Heart left ventricle (tissue), 16 donors: ENCODE results near the gene NFKBIE. TPM values are rescaled to one million over a fixed set of nuclear protein-coding genes. Genes with fewer than 3 reads are reported as not detected.

ENCODE experiments used
- ATAC-seq, 4 donors: fragments of 200-7000 bp; cut with Tn5 transposase; one replicate each; pipeline ENCODE4 v1.9.1; 2020 to 2022; ENCODE audit warnings: moderate library complexity in 4 of 4, mild to moderate bottlenecking in 3 of 4, moderate number of reproducible peaks in 1 of 4
- DNase-seq, 5 donors: peaks; one replicate each; pipeline ENCODE4 v3.0.0-alpha.2; 2020
- H3K27ac ChIP-seq, 12 donors: fragments of 200-600 bp; sonication (generic) in 4 of 12; one replicate each; pipeline versions ENCODE4 v1.5.0 to v1.8.0; 2016 to 2022; ENCODE audit warnings: mild to moderate bottlenecking in 2 of 12
- H3K27me3 ChIP-seq, 9 donors: fragments of 200-600 bp; sonication (generic) in 2 of 9; one replicate each; pipeline versions ENCODE4 v1.5.1 to v1.8.0; 2016 to 2022; ENCODE audit warnings: mild to moderate bottlenecking in 3 of 9
- H3K36me3 ChIP-seq, 9 donors: fragments of 200-600 bp; sonication (generic) in 2 of 9; one replicate each; pipeline versions ENCODE4 v1.5.0 to v1.8.0; 2018 to 2022; ENCODE audit warnings: mild to moderate bottlenecking in 2 of 9
- H3K4me1 ChIP-seq, 12 donors: fragments of 200-600 bp; sonication (generic) in 4 of 12; one replicate each; pipeline versions ENCODE4 v1.5.0 to v1.8.0; 2016 to 2022; ENCODE audit warnings: mild to moderate bottlenecking in 3 of 12
- H3K4me3 ChIP-seq, 12 donors: fragments of 200-600 bp; sonication (generic) in 4 of 12; one replicate each; pipeline versions ENCODE4 v1.5.0 to v1.8.0; 2017 to 2022; ENCODE audit warnings: mild to moderate bottlenecking in 9 of 12, moderate library complexity in 4 of 12
- H3K9me3 ChIP-seq, 12 donors: fragments of 200-600 bp; sonication (generic) in 4 of 12; one replicate each; pipeline versions ENCODE4 v1.5.0 to v1.8.0; 2016 to 2022; ENCODE audit warnings: mild to moderate bottlenecking in 1 of 12
- CTCF ChIP-seq, 12 donors: fragments of 200-600 bp; sonication (generic) in 4 of 12; IDR thresholded peaks; one replicate each; pipeline versions ENCODE4 v1.5.0 to v1.8.0; 2018 to 2022; ENCODE audit warnings: antibody characterized with exemption in 12 of 12, mild to moderate bottlenecking in 5 of 12
- POLR2A ChIP-seq, 2 donors: fragments of 450-650 bp; IDR thresholded peaks; one replicate each; pipeline ENCODE4 v1.6.1; 2017; ENCODE audit warnings: antibody characterized with exemption in 2 of 2, mild to moderate bottlenecking in 2 of 2, moderate library complexity in 2 of 2
- WGBS, 4 donors: extraction: QIAGEN DNeasy Blood & Tissue Kit in 2 of 4; methylation state at CpG; one replicate each; pipeline versions ENCODE4 v1.1.5 to v1.1.7; 2013 to 2018; 5-methylcytosine and 5-hydroxymethylcytosine counted together
- intact Hi-C, 10 donors: fragments of 100-400 bp; cut with DNase I; formaldehyde crosslinking; loops; one replicate each; pipeline versions ENCODE4 v1.11.1 to v1.14.2; 2022
- polyA plus RNA-seq, 2 donors: library from polyadenylated mRNA; stranded (reverse); fragments of 200-250 nt; gene quantifications; one replicate each; pipeline ENCODE4 v1.2.3, GENCODE V29; 2013
- total RNA-seq, 9 donors: library from RNA; depleted of rRNA in 2 of 9; stranded (reverse); fragments of >200 nt in 2 of 9; fragmentation: NEBNext Ultra II Directional in 3 of 9; extraction: Animal tissue kit (Norgen Biotek cat#: 25700) in 3 of 9; gene quantifications; one replicate each; pipeline versions ENCODE4 v1.1.0 to v1.2.4, GENCODE V29; 2016 to 2023
- donor health status: ischemic (EF 13 %, LVEDD 7.1; RV severe dilation, severe dysfunction).
- donor health status: healthy with polysubstance abuse.
- donor health status: DM: no; HTN: yes; CAD: no.
- donor health status: DM: no; HTN: no; CAD: no.
- donor health status: ischemic (EF 25% LVEDD 6.9; RV normal size, moderate dysfunction).
- donor health status: ischemic (EF 25% LVEDD 5.7; RV mildly dilated, moderate dysfunction).
- donor health status: healthy.
- donor health status: DM: yes; HTN: yes; CAD: no.
- donor health status: ischemic (EF 35%, LVEDD 5.7; RV mildly dilated, moderate dysfunction).
- donor health status: nonischemic (EF 11% LVEDD 7.7; RV severe dilation, severe dysfunction).
- donor health status: DM: yes; HTN: yes; CAD: no.
- donor health status: PGD.
- donor health status: ischemic (EF 29% LVEDD 5.4; RV normal size, mild dysfunction).
- donor health status: nonischemic (EF 23%, LVEDD 6.1; RV moderate dilation, normal function).

The NFKBIE gene
- total and polyA plus RNA-seq, 11 donors, result 2.5 to 13.1 (median 4.0) TPM

- no peaks in the 10 kb centered on the region for H3K9me3 ChIP-seq
- ATAC-seq (peak; percentile 81 to 92 (median 88)), DNase-seq (peak; percentile 87 to 96 (median 91))
- H3K4me1 ChIP-seq, result peaks cover 3 to 59% (median 44%) of the 10 kb centered on the region in 12 donors
- intact Hi-C loops, result loop anchor here in 5 of 10 donors (1.0 to 10.0 kb wide), 6 partner anchors 16 to 462 kb away; partner anchors contain the start of gene VEGFA (in 1 of the 5)
- TF ChIP-seq POLR2A (IDR thresholded peaks at IDR 0.05), result no peak
- TF ChIP-seq CTCF (IDR thresholded peaks at IDR 0.05), result no peak
- 33 to 75% (median 37%) methylated on average over 7 to 22 of the region's 22 CpGs for WGBS, 4 donors
- H3K4me3 ChIP-seq, result peak overlapping the region; percentile 32 to 75 (median 62)
- no peaks in the 10 kb centered on the region for H3K27me3 ChIP-seq
- peak overlapping the region; percentile 87 to 99 (median 95) for H3K27ac ChIP-seq
- H3K36me3 ChIP-seq, result peaks cover 0 to 22% (median 10%) of the 10 kb centered on the region in 9 donors
Observed at GRCh38 chr6:44237021-44237812, 28.1 kb downstream of the NFKBIE start.

- intact Hi-C loops, result loop anchor here in 7 of 10 donors (2.0 to 10.0 kb wide), 8 partner anchors 15 to 461 kb away; partner anchors contain the start of gene VEGFA (in 1 of the 7)
- no peaks in the 10 kb centered on the region for H3K27me3 ChIP-seq
- no peak for ATAC-seq
- H3K27ac ChIP-seq, result peak overlapping the region in 7 of 12 donors; percentile 80 to 99 (median 92)
- H3K4me3 ChIP-seq, result no peak overlapping the region
- H3K36me3 ChIP-seq, result peaks cover 0 to 34% (median 21%) of the 10 kb centered on the region in 9 donors
- peaks cover 3 to 72% (median 49%) of the 10 kb centered on the region in 12 donors for H3K4me1 ChIP-seq
- no peak for TF ChIP-seq POLR2A (IDR thresholded peaks at IDR 0.05)
- no peak for TF ChIP-seq CTCF (IDR thresholded peaks at IDR 0.05)
- H3K9me3 ChIP-seq, result no peaks in the 10 kb centered on the region
- no peak for DNase-seq
- WGBS, 4 donors, result 81 to 90% (median 90%) methylated on average over 3 to 6 of the region's 6 CpGs
Observed at GRCh38 chr6:44235891-44236516, 29.3 kb downstream of the NFKBIE start.

- Histone ChIP-seq H3K9me3 (no peaks in the 10 kb centered on the region), H3K27ac (peak overlapping the region in 11 of 12 donors; percentile 78 to 99 (median 91)), H3K4me3 (no peak overlapping the region), H3K4me1 (peaks cover 3 to 79% (median 52%) of the 10 kb centered on the region in 12 donors), H3K27me3 (no peaks in the 10 kb centered on the region), H3K36me3 (peaks cover 0 to 41% (median 28%) of the 10 kb centered on the region in 9 donors)
- ATAC-seq, result no peak
- DNase-seq, result no peak
- intact Hi-C loops, result loop anchor here in 7 of 10 donors (2.0 to 10.0 kb wide), 8 partner anchors 14 to 460 kb away; partner anchors contain the start of gene VEGFA (in 1 of the 7)
- 50 to 74% (median 67%) methylated on average over 6 of the region's 6 CpGs for WGBS, 4 donors
- no peak for TF ChIP-seq CTCF (IDR thresholded peaks at IDR 0.05)
- TF ChIP-seq POLR2A (IDR thresholded peaks at IDR 0.05), result no peak
Observed at GRCh38 chr6:44235269-44235668, 30.1 kb downstream of the NFKBIE start.
